GM23338 (cell line): Measurements from ENCODE around the gene SLC12A3. TPM values are rescaled to one million over a fixed set of nuclear protein-coding genes. Genes with fewer than 3 reads are reported as not detected.
A peak's percentile ranks its signal among the peaks of the same experiment; 100 is the strongest.

Experiments used
- ATAC-seq: fragments of 200-7000 bp; cut with Tn5 transposase; 3 replicates; pipeline ENCODE4 v1.9.1; 2020
- DNase-seq: peaks from one replicate; pipeline ENCODE4 v3.0.0-alpha.2; 2015; ENCODE audit warnings: low spot score
- H2AFZ ChIP-seq: fragments of 200-600 bp; sonication (generic); 2 replicates; pipeline ENCODE4 v1.8.0; 2016; ENCODE audit warnings: antibody characterized with exemption, mild to moderate bottlenecking, moderate library complexity
- H3F3A ChIP-seq: fragments of 200-600 bp; sonication (generic); replicated peaks from 2 replicates; pipeline ENCODE4 v1.8.0; 2017; ENCODE audit warnings: antibody characterized with exemption, mixed run types, low read depth
- H3K27ac ChIP-seq: fragments of 200-600 bp; sonication (generic); 2 replicates; pipeline ENCODE4 v1.6.1; 2016; ENCODE audit warnings: low read depth
- H3K27me3 ChIP-seq: fragments of 200-600 bp; sonication (generic); 2 replicates; pipeline ENCODE4 v1.8.0; 2016; ENCODE audit warnings: mild to moderate bottlenecking, mixed run types, moderate library complexity; ENCODE audit not compliant: insufficient read depth
- H3K36me3 ChIP-seq: fragments of 200-600 bp; sonication (generic); 2 replicates; pipeline ENCODE4 v1.8.0; 2016; ENCODE audit warnings: mild to moderate bottlenecking; ENCODE audit not compliant: insufficient read depth
- H3K4me1 ChIP-seq: fragments of 200-600 bp; sonication (generic); 2 replicates; pipeline ENCODE4 v1.8.0; 2016; ENCODE audit warnings: mild to moderate bottlenecking, moderate library complexity; ENCODE audit not compliant: insufficient read depth
- H3K4me2 ChIP-seq: fragments of 200-600 bp; sonication (generic); 2 replicates; pipeline ENCODE4 v1.7.1; 2017; ENCODE audit warnings: mixed run types
- H3K4me3 ChIP-seq: fragments of 200-600 bp; sonication (generic); 2 replicates; pipeline ENCODE4 v1.6.1; 2016; ENCODE audit warnings: mixed run types
- H3K79me2 ChIP-seq: fragments of 200-600 bp; sonication (generic); replicated peaks from 2 replicates; pipeline ENCODE4 v1.8.0; 2017; ENCODE audit warnings: mild to moderate bottlenecking; ENCODE audit not compliant: insufficient read depth
- H3K9me2 ChIP-seq: fragments of 200-600 bp; sonication (generic); 2 replicates; pipeline ENCODE4 v1.8.0; 2017; ENCODE audit not compliant: insufficient read depth
- H4K20me1 ChIP-seq: fragments of 200-600 bp; sonication (generic); replicated peaks from 2 replicates; pipeline ENCODE4 v1.8.0; 2017; ENCODE audit warnings: mild to moderate bottlenecking; ENCODE audit not compliant: insufficient read depth
- H3K27ac Mint-ChIP-seq: 2 replicates; pipeline ENCODE4 v1.8.0; 2020; ENCODE audit warnings: inconsistent platforms, mild to moderate bottlenecking, moderate library complexity, mixed read lengths
- H3K27me3 Mint-ChIP-seq: 3 replicates; pipeline ENCODE4 v1.8.0; 2022; ENCODE audit warnings: low read depth, mild to moderate bottlenecking, moderate library complexity, mixed read lengths, inconsistent platforms; ENCODE audit not compliant: insufficient read depth, poor library complexity
- H3K36me3 Mint-ChIP-seq: 3 replicates; pipeline ENCODE4 v1.8.0; 2021; ENCODE audit warnings: low read depth, mild to moderate bottlenecking, inconsistent platforms, moderate library complexity, mixed read lengths
- H3K4me1 Mint-ChIP-seq: 3 replicates; pipeline ENCODE4 v1.8.0; 2020; ENCODE audit warnings: mild to moderate bottlenecking, inconsistent platforms, mixed read lengths
- H3K4me3 Mint-ChIP-seq: 3 replicates; pipeline ENCODE4 v1.8.0; 2021; ENCODE audit warnings: moderate library complexity, mild to moderate bottlenecking, inconsistent platforms, mixed read lengths
- H3K9me3 Mint-ChIP-seq: 3 replicates; pipeline ENCODE4 v1.8.0; 2020; ENCODE audit warnings: moderate library complexity, mild to moderate bottlenecking, inconsistent platforms, mixed read lengths
- EZH2 ChIP-seq: fragments of 200-600 bp; sonication (generic); IDR thresholded peaks from one replicate; pipeline ENCODE4 v1.8.0; 2017; ENCODE audit warnings: antibody characterized with exemption, mild to moderate bottlenecking, low read depth; ENCODE audit not compliant: unreplicated experiment
- REST ChIP-seq: IDR thresholded peaks from one replicate; pipeline ENCODE4 v1.6.1; 2018; ENCODE audit warnings: antibody characterized with exemption; ENCODE audit not compliant: unreplicated experiment
- STAT1 ChIP-seq: IDR thresholded peaks from one replicate; pipeline ENCODE4 v1.6.1; 2016; ENCODE audit warnings: antibody characterized with exemption; ENCODE audit not compliant: unreplicated experiment
- ZNF114 ChIP-seq: fragments of 250-450 bp; sonication (Bioruptor Pico); IDR thresholded peaks from 2 replicates; pipeline ENCODE4 v1.5.0; 2020; ENCODE audit warnings: mild to moderate bottlenecking, moderate library complexity
- ZNF331 ChIP-seq: fragments of 250-450 bp; sonication (Bioruptor Pico); IDR thresholded peaks from 2 replicates; pipeline ENCODE4 v1.5.0; 2020; ENCODE audit warnings: low read depth, mild to moderate bottlenecking, moderate library complexity
- ZNF462 ChIP-seq: fragments of 250-450 bp; sonication (Bioruptor Pico); IDR thresholded peaks from 2 replicates; pipeline ENCODE4 v1.5.0; 2020; ENCODE audit warnings: mild to moderate bottlenecking, moderate library complexity
- polyA plus RNA-seq: library from polyadenylated mRNA; unstranded; fragments of >200 nt; fragmentation: Nextera tagmentation; extraction: Ambion mirVana; gene quantifications from 2 replicates; pipeline ENCODE4 v1.2.1, GENCODE V29; 2016
- total RNA-seq: library from RNA; depleted of rRNA; stranded (reverse); fragments of >200 nt; shearing (Covaris generic); gene quantifications from 2 replicates; pipeline ENCODE4 v1.2.3, GENCODE V29; 2014

The SLC12A3 gene
- total and polyA plus RNA-seq, 2 experiments from 2014 or later, result not detected

GRCh38 chr16:56938664-56939513 lies 73.9 kb downstream of the SLC12A3 start:
- H2AFZ ChIP-seq, result no peak overlapping the region
- no peaks in the 10 kb centered on the region for H3F3A ChIP-seq
- H3K27ac Mint-ChIP-seq, result peak overlapping the region; percentile 39; the same call in 1 of the 2 replicates
- no peaks in the 10 kb centered on the region for H3K9me2 ChIP-seq
- H3K27me3 ChIP-seq, result no peaks in the 10 kb centered on the region
- no peak overlapping the region for H3K4me3 Mint-ChIP-seq
- H3K27ac ChIP-seq, result no peak overlapping the region
- H3K79me2 ChIP-seq, result peaks cover 31% of the 10 kb centered on the region
- H3K4me2 ChIP-seq, result no peak overlapping the region
- peaks cover 6% of the 10 kb centered on the region; the same call in 2 of the 3 replicates for H3K4me1 Mint-ChIP-seq
- TF ChIP-seq ZNF462 (CRISPR knock-in tag) (no peak), ZNF331 (CRISPR knock-in tag) (no peak), STAT1 (no peak), ZNF114 (no peak), REST (no peak), EZH2 (no peak)
- no peaks in the 10 kb centered on the region for H3K4me1 ChIP-seq
- DNase-seq, result no peak
- no peak overlapping the region for H3K4me3 ChIP-seq
- peaks cover 80% of the 10 kb centered on the region for H3K36me3 ChIP-seq
- H4K20me1 ChIP-seq, result peaks cover 16% of the 10 kb centered on the region; the same call in 1 of the 2 replicates
- H3K27me3 Mint-ChIP-seq, result peaks cover 3% of the 10 kb centered on the region
- no peak for ATAC-seq
- H3K9me3 Mint-ChIP-seq, result no peaks in the 10 kb centered on the region
- H3K36me3 Mint-ChIP-seq, result peaks cover 92% of the 10 kb centered on the region
